GM20000 (cell line): ENCODE measurements around the gene RGS7BP.

Experiments used
- DNase-seq: peaks from one replicate; pipeline ENCODE4 v3.0.0; 2012; ENCODE audit warnings: low spot score
- CTCF ChIP-seq: IDR thresholded peaks from 2 replicates; pipeline ENCODE4 v1.5.1; 2012; ENCODE audit warnings: mild to moderate bottlenecking, control low read depth; ENCODE audit errors: extremely low read depth, missing control alignments

The RGS7BP gene

GRCh38 chr5:64603676-64604075 lies 97.9 kb downstream of the RGS7BP start:
- no peak for DNase-seq
- TF ChIP-seq CTCF = no peak

GRCh38 chr5:64606926-64607325 lies 101.1 kb downstream of the RGS7BP start:
- no peak for DNase-seq
- TF ChIP-seq CTCF = no peak

GRCh38 chr5:64612344-64612961 lies 106.6 kb downstream of the RGS7BP start:
- TF ChIP-seq CTCF = peak; percentile 39
- DNase-seq = peak; percentile 29

GRCh38 chr5:64615895-64616294 lies 110.1 kb downstream of the RGS7BP start:
- no peak for DNase-seq
- no peak for TF ChIP-seq CTCF

GRCh38 chr5:64619609-64620008 lies 113.8 kb downstream of the RGS7BP start:
- no peak for DNase-seq
- no peak for TF ChIP-seq CTCF

- DNase-seq = no peak
- no peak for TF ChIP-seq CTCF
Observed at GRCh38 chr5:64622991-64623390, 117.2 kb downstream of the RGS7BP start.

- DNase-seq = no peak
- no peak for TF ChIP-seq CTCF
Observed at GRCh38 chr5:64625678-64626077, 119.9 kb downstream of the RGS7BP start.
